GM21529 (cell line): ENCODE results near the gene MAGI1.

Experiments
- ATAC-seq: cut with Tn5 transposase; IDR thresholded peaks from one replicate; pipeline ENCODE4 v1.9.1; 2021; ENCODE audit not compliant: unreplicated experiment

MAGI1 gene

GRCh38 chr3:65408531-65409175, 630.1 kb downstream of the MAGI1 start:
- no peak for ATAC-seq

GRCh38 chr3:65406470-65406869, 632.2 kb downstream of the MAGI1 start:
- no peak for ATAC-seq

GRCh38 chr3:65402597-65402996, 636.1 kb downstream of the MAGI1 start:
- ATAC-seq = no peak

GRCh38 chr3:65401359-65402305, 637.1 kb downstream of the MAGI1 start:
- ATAC-seq = no peak

- ATAC-seq = no peak
Observed at GRCh38 chr3:65400899-65401298, 637.8 kb downstream of the MAGI1 start.

- no peak for ATAC-seq
Observed at GRCh38 chr3:65398953-65399352, 639.8 kb downstream of the MAGI1 start.

- no peak for ATAC-seq
Observed at GRCh38 chr3:65396078-65396477, 642.6 kb downstream of the MAGI1 start.

GRCh38 chr3:65391068-65391467, 647.6 kb downstream of the MAGI1 start:
- ATAC-seq = no peak

- ATAC-seq = no peak
Observed at GRCh38 chr3:65385805-65386204, 652.9 kb downstream of the MAGI1 start.

- no peak for ATAC-seq
Observed at GRCh38 chr3:65381496-65382010, 657.2 kb downstream of the MAGI1 start.

- ATAC-seq = no peak
Observed at GRCh38 chr3:65379223-65379622, 659.5 kb downstream of the MAGI1 start.

- ATAC-seq = no peak
Observed at GRCh38 chr3:65377637-65378036, 661.1 kb downstream of the MAGI1 start.

GRCh38 chr3:65376426-65376825, 662.3 kb downstream of the MAGI1 start:
- ATAC-seq = no peak

GRCh38 chr3:65371053-65371452, 667.7 kb downstream of the MAGI1 start:
- ATAC-seq = no peak

- no peak for ATAC-seq
Observed at GRCh38 chr3:65368866-65369265, 669.9 kb downstream of the MAGI1 start.

- no peak for ATAC-seq
Observed at GRCh38 chr3:65362688-65363087, 676.0 kb downstream of the MAGI1 start.

- ATAC-seq = no peak
Observed at GRCh38 chr3:65361448-65361847, 677.3 kb downstream of the MAGI1 start.

- ATAC-seq = no peak
Observed at GRCh38 chr3:65356331-65357248, 682.1 kb downstream of the MAGI1 start.

GRCh38 chr3:65354880-65355279, 683.8 kb downstream of the MAGI1 start:
- no peak for ATAC-seq

- ATAC-seq = no peak
Observed at GRCh38 chr3:65352951-65353350, 685.8 kb downstream of the MAGI1 start.

GRCh38 chr3:65351753-65352152, 687.0 kb downstream of the MAGI1 start:
- ATAC-seq = no peak
